GM23248 (cell line): ENCODE measurements around the gene TMEM150B.

Experiments used
- EZH2 ChIP-seq: fragments of 200-600 bp; sonication (generic); IDR thresholded peaks from 2 replicates; pipeline ENCODE4 v1.6.1; 2018; ENCODE audit warnings: antibody characterized with exemption, mild to moderate bottlenecking; ENCODE audit not compliant: insufficient read depth, poor library complexity, severe bottlenecking
- EZH2phosphoT487 ChIP-seq: fragments of 200-600 bp; sonication (generic); IDR thresholded peaks from 2 replicates; pipeline ENCODE4 v1.6.1; 2018; ENCODE audit warnings: antibody characterized with exemption, moderate library complexity, mild to moderate bottlenecking, low read depth; ENCODE audit not compliant: insufficient read depth

GRCh38 chr19:55311797-55312196, 13.3 kb downstream of the TMEM150B start:
- no peak for TF ChIP-seq EZH2phosphoT487
- no peak for TF ChIP-seq EZH2
